GM12878 (cell line): ENCODE data around the gene CDK4. TPM values are rescaled to one million over a fixed set of nuclear protein-coding genes. Genes with fewer than 3 reads are reported as not detected.

Experiments
- MTA3 ChIP-seq: IDR thresholded peaks from 2 replicates; pipeline ENCODE4 v1.6.1; 2012; ENCODE audit warnings: low read length, inconsistent platforms, borderline replicate concordance
- MXI1 ChIP-seq: fragments of 150-350 bp; IDR thresholded peaks from 2 replicates; pipeline ENCODE4 v1.6.1; 2011; ENCODE audit warnings: low read depth, mild to moderate bottlenecking, inconsistent platforms, low read length, improper control_type of control experiment
- NFIC ChIP-seq: IDR thresholded peaks from 2 replicates; pipeline ENCODE4 v1.6.1; 2012; ENCODE audit warnings: low read depth, mild to moderate bottlenecking, inconsistent platforms, low read length, moderate library complexity
- RUNX3 ChIP-seq: IDR thresholded peaks from 2 replicates; pipeline ENCODE4 v1.6.1; 2012; ENCODE audit warnings: low read length, inconsistent platforms
- STAT3 ChIP-seq: IDR thresholded peaks from 2 replicates; pipeline ENCODE4 v1.6.1; 2011; ENCODE audit warnings: low read depth, low read length, improper control_type of control experiment
- polyA plus RNA-seq, 11 experiments: library from polyadenylated mRNA; depleted of rRNA in 4 of 11; unstranded in 6 of 11; stranded (reverse) in 5 of 11; fragments of >200 nt; fragmentation: Nextera tagmentation in 4 of 11; fragmentation: Illumina TruSeq in 1 of 11; extraction: Ambion mirVana in 4 of 11; extraction: Trizol in 1 of 11; gene quantifications; 1 replicate in 1 of 11; 2 replicates in 10 of 11; pipeline versions ENCODE4 v1.2.1 to v1.2.3, GENCODE V29; 2011 to 2016; ENCODE audit warnings: inconsistent platforms in 2 of 11, missing spikeins in 2 of 11, low read depth in 1 of 11
- total RNA-seq, 4 experiments: library from RNA; depleted of rRNA in 3 of 4; stranded (reverse); fragments of >200 nt in 3 of 4; fragmentation: Illumina TruSeq in 1 of 4; extraction: Trizol in 1 of 4; gene quantifications; 2 replicates each; pipeline versions ENCODE4 v1.2.1 to v1.2.3, GENCODE V29; 2013 to 2021
- TF ChIP-seq, protein P1 (sequence below): IDR thresholded peaks from 2 replicates; pipeline ENCODE4 v1.6.1; 2012; ENCODE audit warnings: mild to moderate bottlenecking, low read depth, low read length
- TF ChIP-seq, protein P2 (sequence below): fragments of 450-650 bp; IDR thresholded peaks from 2 replicates; pipeline ENCODE4 v1.6.1; 2017; ENCODE audit warnings: mild to moderate bottlenecking, low read depth, inconsistent platforms; ENCODE audit not compliant: poor library complexity, severe bottlenecking
- TF ChIP-seq, protein P3 (sequence below): fragments of 450-650 bp; IDR thresholded peaks from 2 replicates; pipeline ENCODE4 v1.6.1; 2017; ENCODE audit warnings: borderline replicate concordance

CDK4 gene
- total and polyA plus RNA-seq, 10 of the 15 experiments (the other 5 are each of a cell fraction or from before 2014, with no cell fraction given), result 26.1 to 385 (median 221) TPM

DNA sequence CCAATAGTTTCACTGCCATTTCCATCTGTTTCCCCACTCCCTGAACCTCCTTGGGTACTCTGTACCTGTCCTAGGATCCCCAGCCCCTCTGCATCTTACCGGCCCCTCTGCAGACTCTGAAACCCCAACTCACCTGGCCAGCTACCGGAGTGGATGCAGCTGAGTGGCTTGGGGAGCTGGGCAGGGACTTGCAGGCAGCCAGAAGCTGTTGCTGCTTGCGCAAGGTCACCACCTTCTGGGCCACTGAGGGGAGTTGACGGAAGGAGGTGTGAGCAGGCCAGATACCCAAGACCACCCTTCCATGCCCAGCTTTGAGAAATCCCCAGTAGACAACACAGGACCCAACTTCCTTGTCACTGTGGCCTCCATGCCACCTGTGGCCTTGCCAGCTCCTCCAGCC, 19.8 kb downstream of the CDK4 start (continued):
- TF ChIP-seq, protein P1, sequence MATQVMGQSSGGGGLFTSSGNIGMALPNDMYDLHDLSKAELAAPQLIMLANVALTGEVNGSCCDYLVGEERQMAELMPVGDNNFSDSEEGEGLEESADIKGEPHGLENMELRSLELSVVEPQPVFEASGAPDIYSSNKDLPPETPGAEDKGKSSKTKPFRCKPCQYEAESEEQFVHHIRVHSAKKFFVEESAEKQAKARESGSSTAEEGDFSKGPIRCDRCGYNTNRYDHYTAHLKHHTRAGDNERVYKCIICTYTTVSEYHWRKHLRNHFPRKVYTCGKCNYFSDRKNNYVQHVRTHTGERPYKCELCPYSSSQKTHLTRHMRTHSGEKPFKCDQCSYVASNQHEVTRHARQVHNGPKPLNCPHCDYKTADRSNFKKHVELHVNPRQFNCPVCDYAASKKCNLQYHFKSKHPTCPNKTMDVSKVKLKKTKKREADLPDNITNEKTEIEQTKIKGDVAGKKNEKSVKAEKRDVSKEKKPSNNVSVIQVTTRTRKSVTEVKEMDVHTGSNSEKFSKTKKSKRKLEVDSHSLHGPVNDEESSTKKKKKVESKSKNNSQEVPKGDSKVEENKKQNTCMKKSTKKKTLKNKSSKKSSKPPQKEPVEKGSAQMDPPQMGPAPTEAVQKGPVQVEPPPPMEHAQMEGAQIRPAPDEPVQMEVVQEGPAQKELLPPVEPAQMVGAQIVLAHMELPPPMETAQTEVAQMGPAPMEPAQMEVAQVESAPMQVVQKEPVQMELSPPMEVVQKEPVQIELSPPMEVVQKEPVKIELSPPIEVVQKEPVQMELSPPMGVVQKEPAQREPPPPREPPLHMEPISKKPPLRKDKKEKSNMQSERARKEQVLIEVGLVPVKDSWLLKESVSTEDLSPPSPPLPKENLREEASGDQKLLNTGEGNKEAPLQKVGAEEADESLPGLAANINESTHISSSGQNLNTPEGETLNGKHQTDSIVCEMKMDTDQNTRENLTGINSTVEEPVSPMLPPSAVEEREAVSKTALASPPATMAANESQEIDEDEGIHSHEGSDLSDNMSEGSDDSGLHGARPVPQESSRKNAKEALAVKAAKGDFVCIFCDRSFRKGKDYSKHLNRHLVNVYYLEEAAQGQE, result no peak
- TF ChIP-seq RUNX3 (no peak), MXI1 (no peak), NFIC (no peak), STAT3 (no peak), MTA3 (no peak)
- TF ChIP-seq, protein P2, sequence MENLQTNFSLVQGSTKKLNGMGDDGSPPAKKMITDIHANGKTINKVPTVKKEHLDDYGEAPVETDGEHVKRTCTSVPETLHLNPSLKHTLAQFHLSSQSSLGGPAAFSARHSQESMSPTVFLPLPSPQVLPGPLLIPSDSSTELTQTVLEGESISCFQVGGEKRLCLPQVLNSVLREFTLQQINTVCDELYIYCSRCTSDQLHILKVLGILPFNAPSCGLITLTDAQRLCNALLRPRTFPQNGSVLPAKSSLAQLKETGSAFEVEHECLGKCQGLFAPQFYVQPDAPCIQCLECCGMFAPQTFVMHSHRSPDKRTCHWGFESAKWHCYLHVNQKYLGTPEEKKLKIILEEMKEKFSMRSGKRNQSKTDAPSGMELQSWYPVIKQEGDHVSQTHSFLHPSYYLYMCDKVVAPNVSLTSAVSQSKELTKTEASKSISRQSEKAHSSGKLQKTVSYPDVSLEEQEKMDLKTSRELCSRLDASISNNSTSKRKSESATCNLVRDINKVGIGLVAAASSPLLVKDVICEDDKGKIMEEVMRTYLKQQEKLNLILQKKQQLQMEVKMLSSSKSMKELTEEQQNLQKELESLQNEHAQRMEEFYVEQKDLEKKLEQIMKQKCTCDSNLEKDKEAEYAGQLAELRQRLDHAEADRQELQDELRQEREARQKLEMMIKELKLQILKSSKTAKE, result no peak
- TF ChIP-seq, protein P3, sequence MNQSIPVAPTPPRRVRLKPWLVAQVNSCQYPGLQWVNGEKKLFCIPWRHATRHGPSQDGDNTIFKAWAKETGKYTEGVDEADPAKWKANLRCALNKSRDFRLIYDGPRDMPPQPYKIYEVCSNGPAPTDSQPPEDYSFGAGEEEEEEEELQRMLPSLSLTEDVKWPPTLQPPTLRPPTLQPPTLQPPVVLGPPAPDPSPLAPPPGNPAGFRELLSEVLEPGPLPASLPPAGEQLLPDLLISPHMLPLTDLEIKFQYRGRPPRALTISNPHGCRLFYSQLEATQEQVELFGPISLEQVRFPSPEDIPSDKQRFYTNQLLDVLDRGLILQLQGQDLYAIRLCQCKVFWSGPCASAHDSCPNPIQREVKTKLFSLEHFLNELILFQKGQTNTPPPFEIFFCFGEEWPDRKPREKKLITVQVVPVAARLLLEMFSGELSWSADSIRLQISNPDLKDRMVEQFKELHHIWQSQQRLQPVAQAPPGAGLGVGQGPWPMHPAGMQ, result no peak
- TF ChIP-seq, all 136 proteins: peak for 0
